Cortex of kidney (tissue), 1 donor: Measurements from ENCODE around the gene AP1M1.
"Not testable (repeated sequence)": the region's sequence is repeated elsewhere in the genome, so short reads cannot be mapped to it uniquely, and the experiment has no call there.

Source experiments
- DNase-seq: peaks from one replicate; lab custom pipeline; 2025; lab: John Stamatoyannopoulos, UW

AP1M1 gene

GRCh38 chr19:16197622-16198369 lies at the start of gene AP1M1:
TSS of gene AP1M1 (plus strand) at chr19:16197911. CDS start at chr19:16198027, 116 bp downstream.
- DNase-seq, result peak; percentile 64

GRCh38 chr19:16148443-16149229 lies 49.1 kb upstream of the AP1M1 start:
- DNase-seq, result no peak

- DNase-seq, result no peak
Measured at GRCh38 chr19:16153582-16154336, 44.0 kb upstream of the AP1M1 start.

- no peak for DNase-seq
Measured at GRCh38 chr19:16154557-16154956, 43.2 kb upstream of the AP1M1 start.

GRCh38 chr19:16155128-16155527 lies 42.6 kb upstream of the AP1M1 start:
- DNase-seq, result no peak

- no peak for DNase-seq
Measured at GRCh38 chr19:16156904-16157303, 40.8 kb upstream of the AP1M1 start.

GRCh38 chr19:16157601-16158000 lies 40.1 kb upstream of the AP1M1 start:
- DNase-seq, result no peak

GRCh38 chr19:16159655-16160054 lies 38.1 kb upstream of the AP1M1 start:
- no peak for DNase-seq

DNA sequence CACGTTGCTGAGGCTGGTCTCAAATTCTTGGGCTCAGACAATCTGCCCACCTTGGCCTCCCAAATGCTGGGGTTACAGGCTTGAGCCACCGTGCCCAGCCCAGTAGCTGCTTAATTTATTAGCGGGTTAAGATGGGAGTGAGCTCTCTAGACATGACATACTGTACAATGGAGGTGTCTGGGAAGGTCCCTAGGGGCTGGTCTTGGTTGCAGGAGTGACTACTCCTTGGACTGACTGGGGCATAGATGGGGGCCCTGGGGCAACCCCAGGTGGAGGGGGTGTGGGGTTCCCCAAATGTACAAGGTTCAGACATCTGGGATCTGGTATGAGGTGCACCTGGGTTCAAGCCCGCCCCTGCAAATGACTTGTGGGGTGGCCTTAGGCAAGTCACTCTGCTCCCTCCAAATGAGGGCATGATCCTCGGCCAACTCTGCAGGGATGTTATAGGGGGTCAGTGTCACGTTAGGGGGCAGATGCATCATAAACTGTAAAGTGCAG lies 37.2 kb upstream of the AP1M1 start:
- no peak for DNase-seq

DNA sequence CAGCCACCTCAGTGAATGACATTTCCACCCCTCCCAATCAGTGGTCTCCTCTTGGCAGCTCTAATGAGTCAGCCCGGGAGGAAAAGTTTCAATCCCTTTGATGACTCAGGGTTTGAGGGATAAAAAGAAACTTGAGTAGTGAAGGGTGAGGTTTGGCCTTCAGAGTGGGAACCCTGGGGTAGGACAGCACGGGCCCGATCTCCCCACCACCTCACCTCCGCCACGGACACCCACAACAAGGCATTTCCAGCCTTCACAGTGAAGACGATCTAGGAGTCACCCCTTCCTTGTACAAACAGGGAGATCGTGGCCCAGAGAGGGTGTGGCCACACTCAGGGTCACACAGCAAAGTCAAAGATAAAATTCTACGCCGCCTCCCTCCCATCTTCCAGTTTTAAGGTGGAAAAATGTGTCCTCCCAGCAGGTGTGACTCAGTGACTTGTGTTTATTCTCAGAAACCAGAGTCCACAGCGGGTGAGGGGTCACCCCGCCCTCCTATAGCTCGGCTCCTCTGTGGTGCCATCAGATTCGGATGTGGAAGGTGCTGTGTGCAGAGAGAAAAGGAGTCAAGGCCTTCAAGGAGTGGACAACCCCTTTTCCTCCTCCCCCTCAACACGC lies 36.7 kb upstream of the AP1M1 start:
- DNase-seq, result no peak

DNA sequence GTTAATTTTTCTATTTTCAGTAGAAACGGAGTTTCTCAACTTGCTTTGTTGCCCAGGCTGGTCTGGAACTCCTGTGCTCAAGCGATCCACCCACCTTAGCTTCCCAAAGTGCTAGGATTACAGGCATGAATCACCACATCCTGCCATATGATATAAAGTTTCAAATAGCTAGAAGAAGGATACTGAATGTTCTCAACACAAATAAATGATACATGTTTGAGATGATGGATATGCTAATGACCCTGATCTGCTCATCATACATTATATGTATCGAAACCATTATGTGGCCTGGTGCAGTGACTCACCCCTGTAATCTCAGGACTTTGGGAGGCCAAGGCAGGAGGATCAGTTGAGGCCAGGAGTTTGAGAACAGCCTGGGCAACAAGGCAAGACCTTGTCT lies 35.9 kb upstream of the AP1M1 start:
- DNase-seq, result no peak

DNA sequence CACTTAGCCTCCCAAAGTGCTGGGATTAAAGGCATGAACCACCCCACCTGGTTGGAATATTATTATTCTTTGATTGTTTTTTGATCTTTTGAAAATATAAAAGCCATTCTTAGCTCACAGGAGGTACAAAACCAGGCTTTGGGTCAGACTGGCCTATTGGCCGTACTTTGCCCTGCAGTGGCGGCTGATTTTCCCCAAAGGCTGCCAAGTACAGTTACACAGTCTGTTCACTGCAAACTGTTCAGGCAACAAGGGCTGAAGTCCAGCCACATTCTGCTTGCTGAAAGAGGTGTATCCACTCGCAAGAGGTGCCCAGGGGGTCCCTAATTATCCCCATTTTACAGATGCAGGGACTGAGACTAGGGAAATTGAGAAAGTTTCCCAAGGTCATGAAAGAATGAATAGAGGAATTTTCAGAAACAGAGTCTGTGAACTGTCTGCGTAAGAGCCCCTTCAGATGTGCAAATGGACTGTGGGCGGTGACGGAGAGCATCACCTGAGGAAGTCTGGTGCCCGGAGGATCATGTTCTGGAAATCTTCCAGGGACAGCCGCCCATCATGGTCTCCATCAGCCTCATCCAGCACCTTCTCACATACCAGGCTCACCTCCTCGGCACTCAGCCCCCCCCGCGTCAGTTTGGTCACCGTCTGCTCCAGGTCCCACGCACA lies 33.4 kb upstream of the AP1M1 start:
- DNase-seq, result no peak

DNA sequence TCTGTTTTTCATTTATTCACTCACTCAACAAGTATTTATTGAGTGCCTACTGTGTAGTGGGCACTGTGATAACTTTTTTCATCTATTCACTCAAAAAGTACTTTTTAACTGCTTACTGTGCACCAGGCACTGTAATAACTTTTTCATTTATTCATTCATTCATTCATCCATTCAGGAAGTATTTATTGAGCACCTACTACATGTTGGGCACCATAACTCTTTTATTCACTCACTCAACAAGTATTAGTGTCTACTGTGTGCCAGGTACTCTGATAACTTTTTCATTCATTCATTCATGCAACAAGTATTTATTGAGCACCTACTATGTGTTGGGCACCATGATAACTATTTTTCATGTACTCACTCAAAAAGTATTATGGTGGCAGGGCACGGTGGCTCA lies 31.3 kb upstream of the AP1M1 start:
- DNase-seq, result no peak

GRCh38 chr19:16167055-16167454 lies 30.7 kb upstream of the AP1M1 start:
- no peak for DNase-seq

- no peak for DNase-seq
Measured at GRCh38 chr19:16168465-16169081, 29.1 kb upstream of the AP1M1 start.

GRCh38 chr19:16170134-16170533 lies 27.6 kb upstream of the AP1M1 start:
- DNase-seq, result no peak

DNA sequence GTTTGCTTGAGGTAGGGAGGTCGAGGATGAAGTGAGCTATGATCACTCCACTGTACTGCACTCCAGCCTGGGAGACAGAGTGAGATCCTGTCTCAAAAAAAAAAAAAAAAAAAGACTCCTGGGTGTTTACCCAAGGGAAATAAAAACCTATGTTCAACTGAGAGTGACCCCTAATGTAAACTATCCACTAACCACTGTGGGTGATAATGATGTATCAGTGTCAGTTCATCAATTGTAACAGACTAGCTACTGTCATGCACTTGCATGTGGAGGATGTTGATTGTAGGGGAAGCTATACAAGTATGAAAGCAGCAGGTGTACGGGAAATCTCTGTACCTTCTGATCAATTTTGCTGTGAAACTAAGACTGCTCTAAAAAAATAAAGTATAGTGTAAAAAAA lies 21.8 kb upstream of the AP1M1 start:
- no peak for DNase-seq

- DNase-seq, result not testable (repeated sequence)
Measured at GRCh38 chr19:16178866-16179265, 18.8 kb upstream of the AP1M1 start.

DNA sequence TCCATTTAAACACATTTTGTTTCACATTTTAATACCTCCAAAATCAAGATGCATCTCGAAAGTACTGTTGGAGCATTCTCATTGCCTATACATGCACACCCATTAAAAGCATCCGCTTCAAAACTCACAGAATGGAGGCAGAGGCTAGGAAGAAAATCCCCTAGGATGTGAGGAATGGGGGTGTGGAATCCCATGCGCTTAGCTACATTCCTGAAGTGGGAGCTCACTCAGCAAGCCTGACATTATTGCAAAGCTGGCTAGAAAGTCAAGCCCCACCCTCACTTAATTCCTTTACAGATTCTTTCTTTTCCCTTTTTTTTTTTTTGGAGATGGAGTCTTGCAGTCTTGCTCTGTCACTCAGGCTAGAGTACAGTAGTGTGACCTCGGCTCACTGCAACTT lies 17.1 kb upstream of the AP1M1 start:
- DNase-seq, result no peak

- DNase-seq, result no peak
Measured at GRCh38 chr19:16184665-16185122, 13.0 kb upstream of the AP1M1 start.
